Nephron (organoid): ENCODE results near the gene MLLT6.

ENCODE experiments used
- H3K27ac Mint-ChIP-seq, 3 experiments: 2 replicates each; pipeline ENCODE4 v1.8.0; 2020; ENCODE audit warnings: mixed read lengths in 3 of 3, mild to moderate bottlenecking in 2 of 3, moderate library complexity in 1 of 3
- H3K27me3 Mint-ChIP-seq: 2 replicates; pipeline ENCODE4 v1.8.0; 2021; ENCODE audit warnings: low read depth, mild to moderate bottlenecking, moderate library complexity, mixed read lengths
- H3K36me3 Mint-ChIP-seq: 2 replicates; pipeline ENCODE4 v1.8.0; 2020; ENCODE audit warnings: low read depth, mixed read lengths
- H3K4me1 Mint-ChIP-seq: 2 replicates; pipeline ENCODE4 v1.8.0; 2020; ENCODE audit warnings: mixed read lengths
- H3K4me3 Mint-ChIP-seq, 3 experiments: 2 replicates each; pipeline ENCODE4 v1.8.0; 2020; ENCODE audit warnings: mild to moderate bottlenecking in 3 of 3, mixed read lengths in 3 of 3, moderate library complexity in 2 of 3
- H3K9me3 Mint-ChIP-seq: 2 replicates; pipeline ENCODE4 v1.8.0; 2020; ENCODE audit warnings: mixed read lengths
- TF ChIP-seq, protein P1 (sequence below), 3 experiments: fragments of 200-600 bp; sonication (generic); IDR thresholded peaks; one replicate each; pipeline ENCODE4 v1.5.0; 2021; ENCODE audit warnings: antibody characterized with exemption in 3 of 3; ENCODE audit not compliant: unreplicated experiment in 3 of 3

MLLT6 gene

DNA sequence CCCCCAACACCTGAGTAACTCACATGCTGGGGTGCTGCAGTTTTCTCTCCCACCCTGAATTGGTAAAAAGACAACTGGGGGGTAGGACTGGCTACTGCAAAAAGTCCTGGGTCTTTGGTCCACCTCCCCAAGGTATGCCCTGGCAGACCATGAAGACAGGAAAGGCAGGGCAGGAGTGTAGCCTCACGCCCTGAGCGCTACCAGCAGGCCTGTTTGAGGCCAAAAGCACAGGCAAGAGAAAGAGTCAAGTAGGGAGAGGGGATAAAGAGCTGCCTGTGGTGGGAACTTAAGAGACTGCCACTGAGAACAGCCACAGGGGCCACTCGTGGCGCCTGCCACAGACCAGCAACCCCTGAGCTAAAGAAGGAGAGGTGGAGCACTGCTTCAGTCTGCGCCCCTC, 61.3 kb downstream of the MLLT6 start:
- H3K27me3 Mint-ChIP-seq: no peaks in the 10 kb centered on the region
- no peak overlapping the region for H3K4me3 Mint-ChIP-seq
- TF ChIP-seq, protein P1, sequence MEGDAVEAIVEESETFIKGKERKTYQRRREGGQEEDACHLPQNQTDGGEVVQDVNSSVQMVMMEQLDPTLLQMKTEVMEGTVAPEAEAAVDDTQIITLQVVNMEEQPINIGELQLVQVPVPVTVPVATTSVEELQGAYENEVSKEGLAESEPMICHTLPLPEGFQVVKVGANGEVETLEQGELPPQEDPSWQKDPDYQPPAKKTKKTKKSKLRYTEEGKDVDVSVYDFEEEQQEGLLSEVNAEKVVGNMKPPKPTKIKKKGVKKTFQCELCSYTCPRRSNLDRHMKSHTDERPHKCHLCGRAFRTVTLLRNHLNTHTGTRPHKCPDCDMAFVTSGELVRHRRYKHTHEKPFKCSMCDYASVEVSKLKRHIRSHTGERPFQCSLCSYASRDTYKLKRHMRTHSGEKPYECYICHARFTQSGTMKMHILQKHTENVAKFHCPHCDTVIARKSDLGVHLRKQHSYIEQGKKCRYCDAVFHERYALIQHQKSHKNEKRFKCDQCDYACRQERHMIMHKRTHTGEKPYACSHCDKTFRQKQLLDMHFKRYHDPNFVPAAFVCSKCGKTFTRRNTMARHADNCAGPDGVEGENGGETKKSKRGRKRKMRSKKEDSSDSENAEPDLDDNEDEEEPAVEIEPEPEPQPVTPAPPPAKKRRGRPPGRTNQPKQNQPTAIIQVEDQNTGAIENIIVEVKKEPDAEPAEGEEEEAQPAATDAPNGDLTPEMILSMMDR (IDR thresholded peaks at IDR 0.05; ENCODE audit: unreplicated experiment in 3 of 3): no peak
- H3K9me3 Mint-ChIP-seq: no peaks in the 10 kb centered on the region
- H3K36me3 Mint-ChIP-seq: peaks cover 87% of the 10 kb centered on the region
- no peaks in the 10 kb centered on the region for H3K4me1 Mint-ChIP-seq
- no peak overlapping the region for H3K27ac Mint-ChIP-seq

DNA sequence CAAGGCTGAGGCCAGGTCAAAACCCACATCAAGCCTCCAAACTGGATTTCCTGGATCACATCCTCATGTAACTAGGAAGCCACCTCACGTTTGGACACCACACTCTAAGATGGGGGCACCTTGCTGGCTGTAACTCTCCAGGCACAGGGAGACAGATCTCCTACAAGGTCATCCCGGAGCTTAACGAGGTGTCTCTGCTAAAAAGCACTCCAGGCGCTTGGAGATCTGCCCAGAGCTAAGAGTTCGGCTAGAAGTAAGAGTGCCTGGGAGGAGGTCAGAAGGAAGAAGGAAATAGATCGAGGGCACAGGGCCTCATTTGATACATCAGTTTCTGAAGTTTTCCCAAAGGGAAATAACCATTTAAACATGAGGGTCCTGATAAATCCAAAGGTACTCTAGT, 63.3 kb downstream of the MLLT6 start:
- TF ChIP-seq, protein P1 (IDR thresholded peaks at IDR 0.05; ENCODE audit: unreplicated experiment in 3 of 3): no peak
- Mint-ChIP-seq H3K4me3 (no peak overlapping the region), H3K4me1 (no peaks in the 10 kb centered on the region), H3K36me3 (peaks cover 87% of the 10 kb centered on the region), H3K9me3 (no peaks in the 10 kb centered on the region), H3K27me3 (no peaks in the 10 kb centered on the region), H3K27ac (no peak overlapping the region)

DNA sequence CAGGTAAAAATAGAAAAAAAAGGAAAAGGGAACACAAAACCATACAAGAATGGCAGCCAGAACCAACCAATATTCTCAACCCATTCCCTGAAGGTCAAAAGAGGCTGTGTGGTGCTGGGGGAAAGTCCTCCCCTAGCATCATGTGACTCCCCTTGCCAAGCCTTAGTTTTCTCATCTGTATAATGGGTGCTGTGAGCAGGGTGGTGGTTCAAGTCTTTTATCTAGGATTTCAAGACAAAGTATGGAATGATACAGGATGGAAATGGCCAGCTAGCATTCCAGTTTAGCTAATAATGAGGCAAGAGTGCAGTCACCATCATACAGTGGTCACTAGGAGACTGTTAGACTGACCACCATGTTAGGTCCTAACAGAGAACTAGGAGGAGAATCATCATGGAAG, 68.2 kb downstream of the MLLT6 start:
- peaks cover 77% of the 10 kb centered on the region for H3K36me3 Mint-ChIP-seq
- H3K9me3 Mint-ChIP-seq: no peaks in the 10 kb centered on the region
- H3K27ac Mint-ChIP-seq: no peak overlapping the region
- H3K4me1 Mint-ChIP-seq: no peaks in the 10 kb centered on the region
- TF ChIP-seq, protein P1 (IDR thresholded peaks at IDR 0.05; ENCODE audit: unreplicated experiment in 3 of 3): no peak
- H3K27me3 Mint-ChIP-seq: no peaks in the 10 kb centered on the region
- H3K4me3 Mint-ChIP-seq: no peak overlapping the region

DNA sequence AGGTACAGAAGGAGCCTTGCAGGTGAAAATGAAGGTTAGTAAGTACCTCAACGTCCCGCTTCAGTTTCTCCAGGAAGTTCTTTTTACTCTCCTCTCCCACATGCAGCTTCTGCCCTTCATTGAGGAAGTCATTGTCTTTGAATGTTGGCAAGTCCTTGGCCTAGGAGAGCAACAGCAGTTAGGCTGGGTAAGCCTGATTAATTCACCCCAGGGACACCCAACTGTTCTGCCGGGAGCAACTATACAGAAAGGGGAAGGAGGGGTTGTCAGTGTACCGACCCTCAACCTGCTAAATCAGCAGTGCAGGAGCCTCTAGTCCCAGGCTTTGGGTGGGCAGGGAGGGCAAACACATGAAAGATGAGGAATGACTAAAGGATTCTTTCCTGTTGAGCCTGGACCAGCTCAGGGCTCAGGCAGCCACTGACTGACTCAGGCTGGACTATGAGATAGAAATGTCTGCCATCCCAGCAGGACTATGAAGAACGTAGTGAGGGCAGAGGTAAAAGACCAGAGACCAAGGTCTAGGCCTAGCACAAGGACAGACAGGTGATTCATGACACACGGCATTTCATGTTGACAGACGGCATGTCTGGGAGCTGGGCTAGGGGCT, 72.7 kb downstream of the MLLT6 start:
- H3K4me1 Mint-ChIP-seq: no peaks in the 10 kb centered on the region
- no peaks in the 10 kb centered on the region for H3K9me3 Mint-ChIP-seq
- peaks cover 69% of the 10 kb centered on the region for H3K36me3 Mint-ChIP-seq
- TF ChIP-seq, protein P1 (IDR thresholded peaks at IDR 0.05; ENCODE audit: unreplicated experiment in 3 of 3): no peak
- no peaks in the 10 kb centered on the region for H3K27me3 Mint-ChIP-seq
- H3K27ac Mint-ChIP-seq: no peak overlapping the region
- no peak overlapping the region for H3K4me3 Mint-ChIP-seq
